Trophoblast cell (in vitro differentiated cells and primary cell): ENCODE results near the gene PTCHD1.

Experiments
- DNase-seq, 2 donors: peaks; one replicate each; pipeline ENCODE4 v3.0.0-alpha.2; 2016
- H2AFZ ChIP-seq: 2 replicates; pipeline ENCODE4 v1.6.1; 2013; ENCODE audit warnings: low read length, moderate library complexity, mild to moderate bottlenecking; ENCODE audit not compliant: insufficient read depth, poor library complexity
- H2AK5ac ChIP-seq: 2 replicates; pipeline ENCODE4 v1.6.1; 2013; ENCODE audit warnings: mild to moderate bottlenecking, low read length
- H2BK120ac ChIP-seq: 2 replicates; pipeline ENCODE4 v1.6.1; 2013; ENCODE audit warnings: low read length, mild to moderate bottlenecking, moderate library complexity; ENCODE audit not compliant: insufficient read depth, poor library complexity
- H2BK12ac ChIP-seq: 2 replicates; pipeline ENCODE4 v1.6.1; 2013; ENCODE audit warnings: mild to moderate bottlenecking, low read length, moderate library complexity
- H2BK5ac ChIP-seq: 2 replicates; pipeline ENCODE4 v1.6.1; 2013; ENCODE audit warnings: low read length, low read depth, moderate library complexity, mild to moderate bottlenecking; ENCODE audit not compliant: poor library complexity
- H3K14ac ChIP-seq: 2 replicates; pipeline ENCODE4 v1.6.1; 2013; ENCODE audit warnings: mild to moderate bottlenecking, low read length
- H3K18ac ChIP-seq: 2 replicates; pipeline ENCODE4 v1.6.1; 2013; ENCODE audit warnings: mild to moderate bottlenecking, low read length
- H3K23ac ChIP-seq: 2 replicates; pipeline ENCODE4 v1.6.1; 2013; ENCODE audit warnings: low read length
- H3K27ac ChIP-seq: 2 replicates; pipeline ENCODE4 v1.5.1; 2013; ENCODE audit warnings: low read depth, mild to moderate bottlenecking, inconsistent platforms, low read length, moderate library complexity
- H3K27me3 ChIP-seq: 2 replicates; pipeline ENCODE4 v1.6.1; 2013; ENCODE audit warnings: inconsistent platforms, mild to moderate bottlenecking, low read length, moderate library complexity; ENCODE audit not compliant: insufficient read depth
- H3K36me3 ChIP-seq, 2 experiments: 1 replicate in 1 of 2; 2 replicates in 1 of 2; pipeline ENCODE4 v1.6.1; 2013; ENCODE audit warnings: low read length in 2 of 2, mild to moderate bottlenecking in 2 of 2, moderate library complexity in 1 of 2; ENCODE audit not compliant: insufficient read depth in 2 of 2, control insufficient read depth in 1 of 2
- H3K4ac ChIP-seq: 2 replicates; pipeline ENCODE4 v1.6.1; 2013; ENCODE audit warnings: low read depth, mild to moderate bottlenecking, low read length, moderate library complexity
- H3K4me1 ChIP-seq, 2 experiments: 1 replicate in 1 of 2; 2 replicates in 1 of 2; pipeline ENCODE4 v1.6.1; 2013; ENCODE audit warnings: low read length in 2 of 2, mild to moderate bottlenecking in 2 of 2, moderate library complexity in 1 of 2; ENCODE audit not compliant: insufficient read depth in 2 of 2, control insufficient read depth in 1 of 2
- H3K4me2 ChIP-seq: 2 replicates; pipeline ENCODE4 v1.6.1; 2013; ENCODE audit warnings: inconsistent platforms, mild to moderate bottlenecking, low read length, moderate library complexity
- H3K4me3 ChIP-seq: 2 replicates; pipeline ENCODE4 v1.5.1; 2013; ENCODE audit warnings: mild to moderate bottlenecking, low read depth, low read length, inconsistent platforms
- H3K79me1 ChIP-seq: one replicate; pipeline ENCODE4 v1.6.1; 2013; ENCODE audit warnings: low read length
- H3K79me2 ChIP-seq: 2 replicates; pipeline ENCODE4 v1.6.1; 2013; ENCODE audit warnings: low read length, mild to moderate bottlenecking; ENCODE audit not compliant: control insufficient read depth, insufficient read depth, poor library complexity
- H3K9ac ChIP-seq: 2 replicates; pipeline ENCODE4 v1.6.1; 2013; ENCODE audit warnings: mild to moderate bottlenecking, low read length
- H3K9me3 ChIP-seq: 2 replicates; pipeline ENCODE4 v1.6.1; 2013; ENCODE audit warnings: low read depth, mild to moderate bottlenecking, control low read depth, inconsistent platforms, low read length; ENCODE audit not compliant: insufficient read depth
- H4K12ac ChIP-seq: 2 replicates; pipeline ENCODE4 v1.6.1; 2013; ENCODE audit warnings: low read depth, mild to moderate bottlenecking, low read length, moderate library complexity
- H4K8ac ChIP-seq: 2 replicates; pipeline ENCODE4 v1.6.1; 2013; ENCODE audit warnings: low read depth, mild to moderate bottlenecking, low read length, moderate library complexity
- H4K91ac ChIP-seq: one replicate; pipeline ENCODE4 v1.6.1; 2013; ENCODE audit warnings: low read depth, mild to moderate bottlenecking, low read length, moderate library complexity
- WGBS: extraction: QIAGEN DNeasy Blood & Tissue Kit; methylation state at CpG from one replicate; pipeline ENCODE4 v1.1.7; 2013; ENCODE audit warnings: missing lambda C conversion rate; ENCODE audit not compliant: insufficient read length, insufficient coverage; ENCODE audit errors: extremely low coverage; 5-methylcytosine and 5-hydroxymethylcytosine counted together

The PTCHD1 gene

DNA sequence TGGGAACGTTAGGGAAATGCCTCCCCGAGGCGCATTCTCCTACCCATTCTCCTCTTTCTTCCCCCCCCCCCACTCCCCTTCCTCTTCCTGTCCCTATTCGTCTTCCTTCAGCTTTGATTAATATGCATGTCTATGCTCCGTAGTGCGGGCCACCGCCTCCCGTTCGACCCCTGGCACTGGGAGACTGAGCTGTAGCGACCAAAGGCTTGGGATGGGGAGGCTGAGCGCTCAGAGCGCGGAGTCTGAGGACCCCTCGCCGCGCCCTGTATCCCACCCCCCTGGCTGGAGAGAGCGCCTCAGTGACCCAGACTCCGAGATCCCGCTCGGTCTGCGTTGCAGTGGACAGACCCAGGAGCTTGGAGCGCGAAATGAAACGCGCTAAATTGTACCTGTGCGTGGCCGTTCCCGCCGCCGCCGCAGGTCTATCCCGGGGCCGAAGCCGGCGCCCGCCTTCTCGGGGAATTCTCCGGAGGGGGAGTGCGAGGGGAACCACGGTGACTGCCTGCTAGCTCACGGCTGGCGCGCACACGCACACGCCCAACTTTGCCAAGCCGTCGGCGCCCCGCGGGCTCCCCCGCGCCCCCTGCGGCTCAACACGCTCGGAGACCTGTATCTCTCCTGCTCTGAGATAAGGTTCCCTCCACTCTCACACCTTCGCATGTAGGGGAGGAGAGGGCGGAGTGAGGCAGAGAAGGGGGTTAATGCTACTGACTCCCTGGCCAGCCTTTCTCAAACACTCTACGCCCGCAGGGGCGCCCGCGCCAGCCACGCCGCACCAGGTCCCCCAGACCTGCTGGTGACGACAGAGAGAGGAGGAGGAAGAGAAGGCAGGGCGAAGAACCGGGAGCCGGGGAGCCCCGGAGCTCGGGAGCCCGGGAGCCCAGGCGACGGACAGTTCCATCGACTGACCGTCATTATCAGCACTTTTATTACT lies 1.5 kb upstream of the PTCHD1 start:
- Histone ChIP-seq H3K27me3 (no peaks in the 10 kb centered on the region), H3K9me3 (no peaks in the 10 kb centered on the region), H2AK5ac (no peak overlapping the region), H4K12ac (no peak overlapping the region), H3K18ac (no peak overlapping the region), H2BK12ac (no peak overlapping the region), H4K91ac (peak overlapping the region; percentile 6), H3K36me3 (no peaks in the 10 kb centered on the region), H2BK120ac (peak overlapping the region; percentile 80), H3K23ac (no peak overlapping the region), H3K4me2 (peak overlapping the region; percentile 81), H2AFZ (peak overlapping the region; percentile 71), H3K4ac (no peak overlapping the region), H3K9ac (no peak overlapping the region), H3K4me3 (peak overlapping the region; percentile 14), H3K4me1 (peaks cover 4 to 9% of the 10 kb centered on the region in 2 experiments), H4K8ac (no peak overlapping the region), H2BK5ac (no peak overlapping the region), H3K27ac (no peak overlapping the region), H3K14ac (no peak overlapping the region), H3K79me1 (no peaks in the 10 kb centered on the region), H3K79me2 (no peaks in the 10 kb centered on the region)
- no CpG with 5 or more reads among the region's 75 CpGs for WGBS
- DNase-seq: no peak

DNA sequence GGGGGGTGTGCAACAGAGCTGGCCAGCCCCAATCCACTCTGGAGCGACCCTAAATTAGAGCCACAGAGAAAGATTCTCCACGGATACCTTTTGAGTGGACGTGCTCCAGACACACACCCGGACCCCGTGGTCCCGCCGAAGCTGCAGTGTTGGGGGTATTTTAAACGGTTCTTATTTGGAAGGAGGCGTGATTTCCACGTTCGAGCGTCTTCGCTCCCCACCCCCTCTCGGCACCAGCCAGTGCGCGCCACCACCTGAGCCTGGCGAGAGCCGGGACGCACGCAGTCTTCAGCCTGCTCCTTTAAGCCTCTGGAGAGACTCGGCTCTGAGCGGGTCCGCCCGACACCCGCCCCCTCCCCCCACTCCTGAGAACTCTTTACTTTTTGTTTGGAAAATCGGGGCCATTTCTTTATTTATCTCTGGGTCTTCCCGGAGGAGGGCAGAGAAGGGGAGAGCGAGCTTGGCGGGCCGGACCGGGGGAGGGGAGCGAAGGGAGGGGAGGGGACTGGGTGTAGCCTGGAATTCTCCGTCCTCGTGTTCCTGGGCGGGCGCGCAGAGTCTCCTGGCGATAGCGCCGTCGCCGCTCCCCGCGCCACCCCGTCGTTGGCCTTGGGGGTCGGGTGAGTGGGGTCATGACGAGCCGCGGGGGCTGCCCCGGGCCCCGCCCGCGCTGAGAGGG lies 668 bp upstream of the PTCHD1 start:
- peak overlapping the region; percentile 71 for H3K18ac ChIP-seq
- H2BK12ac ChIP-seq: no peak overlapping the region
- no CpG with 5 or more reads among the region's 54 CpGs for WGBS

DNA sequence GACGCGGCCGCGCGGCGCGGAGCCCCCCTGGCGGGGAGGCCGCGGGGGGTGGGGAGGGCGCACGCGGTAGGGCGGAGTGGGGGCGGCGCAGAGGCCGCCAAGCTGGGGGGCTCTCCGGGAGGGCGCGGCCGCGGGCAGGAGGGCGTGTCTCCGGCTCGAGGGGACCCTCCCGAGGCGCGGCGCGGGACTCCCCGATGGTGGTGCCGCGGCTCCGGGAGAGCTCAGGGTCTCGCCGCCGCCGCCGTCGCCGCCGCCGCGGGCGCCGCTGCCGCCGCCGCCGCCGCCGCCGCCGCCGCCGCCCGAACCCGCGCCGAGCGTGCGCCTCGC lies 165 bp upstream of the PTCHD1 start:
- Histone ChIP-seq H4K12ac (no peak overlapping the region), H3K14ac (no peak overlapping the region), H3K79me1 (no peaks in the 10 kb centered on the region), H3K9ac (no peak overlapping the region), H4K8ac (no peak overlapping the region), H3K27me3 (no peaks in the 10 kb centered on the region), H3K4ac (peak overlapping the region; percentile 51), H3K18ac (peak overlapping the region; percentile 71), H2BK12ac (no peak overlapping the region), H3K4me1 (peaks cover 4 to 9% of the 10 kb centered on the region in 2 experiments), H3K27ac (no peak overlapping the region), H2BK120ac (no peak overlapping the region), H3K36me3 (no peaks in the 10 kb centered on the region), H3K9me3 (no peaks in the 10 kb centered on the region), H4K91ac (peak overlapping the region; percentile 62), H3K23ac (no peak overlapping the region), H3K4me3 (peak overlapping the region; percentile 65), H2AK5ac (no peak overlapping the region), H3K79me2 (no peaks in the 10 kb centered on the region), H2BK5ac (no peak overlapping the region), H2AFZ (no peak overlapping the region), H3K4me2 (peak overlapping the region; percentile 95)
- no CpG with 5 or more reads among the region's 63 CpGs for WGBS
- DNase-seq: no peak

More for the DNA sequence above, 668 bp upstream of the PTCHD1 start:
- Histone ChIP-seq H3K27ac (no peak overlapping the region), H3K9me3 (no peaks in the 10 kb centered on the region), H3K36me3 (no peaks in the 10 kb centered on the region), H4K91ac (peak overlapping the region; percentile 62), H3K14ac (no peak overlapping the region), H2AFZ (peak overlapping the region; percentile 71), H3K23ac (no peak overlapping the region), H3K4ac (no peak overlapping the region), H4K8ac (no peak overlapping the region), H2BK5ac (no peak overlapping the region), H3K4me2 (peak overlapping the region; percentile 81), H3K4me3 (peak overlapping the region; percentile 65), H4K12ac (no peak overlapping the region), H3K79me2 (no peaks in the 10 kb centered on the region), H3K9ac (no peak overlapping the region), H2BK120ac (peak overlapping the region; percentile 80), H3K79me1 (no peaks in the 10 kb centered on the region), H3K4me1 (peaks cover 4 to 9% of the 10 kb centered on the region in 2 experiments), H3K27me3 (no peaks in the 10 kb centered on the region), H2AK5ac (no peak overlapping the region)
- DNase-seq: no peak

DNA sequence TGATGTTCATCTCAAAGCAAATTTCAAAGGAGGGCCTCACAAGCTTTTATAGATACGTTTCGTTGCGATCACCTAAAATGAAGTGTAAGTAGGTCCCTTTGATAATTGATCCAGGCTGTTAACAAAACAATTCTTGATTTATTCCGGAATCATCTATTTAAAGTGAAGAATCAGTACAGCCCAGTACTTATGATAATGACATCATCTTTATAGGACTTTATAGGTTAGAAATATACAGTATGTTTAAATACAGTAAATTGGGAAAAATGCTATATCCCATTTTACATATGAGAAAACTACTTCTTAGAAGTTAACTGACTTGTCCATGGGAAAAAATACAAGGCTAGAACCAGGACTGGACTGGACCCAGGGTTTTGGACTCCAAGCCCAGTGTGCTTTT lies 3.7 kb downstream of the PTCHD1 start:
- no peak overlapping the region for H3K4ac ChIP-seq
- H3K36me3 ChIP-seq: no peaks in the 10 kb centered on the region
- no peaks in the 10 kb centered on the region for H3K27me3 ChIP-seq
- no peak overlapping the region for H3K27ac ChIP-seq
- no peak overlapping the region for H2AK5ac ChIP-seq
- no peak overlapping the region for H4K91ac ChIP-seq
- H4K8ac ChIP-seq: no peak overlapping the region
- no peaks in the 10 kb centered on the region for H3K79me2 ChIP-seq
- H3K4me3 ChIP-seq: no peak overlapping the region
- peaks cover 2 to 6% of the 10 kb centered on the region in 2 experiments for H3K4me1 ChIP-seq
- H3K14ac ChIP-seq: no peak overlapping the region
- no peaks in the 10 kb centered on the region for H3K79me1 ChIP-seq
- no peak overlapping the region for H3K4me2 ChIP-seq
- H2AFZ ChIP-seq: no peak overlapping the region
- no peak overlapping the region for H3K23ac ChIP-seq
- no peak overlapping the region for H3K18ac ChIP-seq
- H3K9me3 ChIP-seq: no peaks in the 10 kb centered on the region
- no peak overlapping the region for H3K9ac ChIP-seq
- DNase-seq: no peak
- H4K12ac ChIP-seq: no peak overlapping the region
- H2BK120ac ChIP-seq: no peak overlapping the region
- H2BK12ac ChIP-seq: no peak overlapping the region
- WGBS: no CpG with 5 or more reads among the region's 4 CpGs
- no peak overlapping the region for H2BK5ac ChIP-seq
